NCI-H446 treated with DMSO at 0.1 percent for 48 hours (cell line): ENCODE results near the gene RAD54L.
"Not testable (repeated sequence)": the region's sequence is repeated elsewhere in the genome, so short reads cannot be mapped to it uniquely, and the experiment has no call there.

Experiments
- DNase-seq: peaks from one replicate; lab custom pipeline; 2025; lab: John Stamatoyannopoulos, UW

The RAD54L gene

DNA sequence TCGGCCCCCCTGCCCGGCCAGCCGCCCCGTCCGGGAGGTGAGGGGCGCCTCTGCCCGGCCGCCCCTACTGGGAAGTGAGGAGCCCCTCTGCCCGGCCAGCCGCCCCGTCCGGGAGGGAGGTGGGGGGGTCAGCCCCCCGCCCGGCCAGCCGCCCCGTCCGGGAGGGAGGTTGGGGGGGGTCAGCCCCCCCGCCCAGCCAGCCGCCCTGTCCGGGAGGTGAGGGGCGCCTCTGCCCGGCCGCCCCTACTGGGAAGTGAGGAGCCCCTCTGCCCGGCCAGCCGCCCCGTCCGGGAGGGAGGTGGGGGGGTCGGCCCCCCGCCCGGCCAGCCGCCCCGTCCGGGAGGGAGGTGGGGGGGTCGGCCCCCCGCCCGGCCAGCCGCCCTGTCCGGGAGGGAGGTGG is 5.8 kb upstream of the RAD54L start:
- not testable (repeated sequence) for DNase-seq

- DNase-seq: no peak
Measured at GRCh38 chr1:46242918-46243317, 4.6 kb upstream of the RAD54L start.

GRCh38 chr1:46243831-46244230 is 3.7 kb upstream of the RAD54L start:
- DNase-seq: not testable (repeated sequence)

DNA sequence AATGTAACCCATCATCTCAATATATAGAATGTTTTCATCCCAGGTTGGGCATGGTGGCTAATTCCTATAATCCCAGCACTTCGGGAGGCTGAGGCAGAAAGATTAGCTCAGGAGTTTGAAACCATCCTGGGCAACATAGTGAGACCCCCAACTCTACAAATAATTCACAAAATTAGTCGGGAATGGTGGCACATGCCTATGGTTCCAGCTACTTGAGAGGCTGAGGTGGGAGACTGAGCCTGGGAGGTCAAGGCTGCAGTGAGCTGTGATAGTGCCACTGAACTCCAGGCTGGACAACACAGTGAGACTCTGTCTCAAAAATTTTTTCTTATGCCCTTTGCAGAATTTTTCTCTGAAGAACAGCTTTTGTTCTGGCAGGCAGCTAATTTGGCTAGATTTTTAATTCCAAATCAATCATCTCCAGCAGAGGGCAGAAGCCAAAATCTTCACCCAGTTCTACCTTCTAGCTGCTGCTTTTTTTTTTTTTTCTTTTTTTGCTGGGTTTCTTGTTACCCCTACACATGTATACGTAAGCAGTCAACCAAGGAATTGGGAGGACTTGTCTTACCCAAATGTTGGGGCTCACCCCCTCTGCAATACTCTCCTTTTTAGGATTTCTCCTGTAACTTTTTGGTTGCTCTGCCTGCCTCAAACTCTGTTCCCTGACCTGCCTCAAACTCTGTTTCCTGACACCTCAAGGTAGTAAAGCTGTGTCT is 2.7 kb upstream of the RAD54L start:
- DNase-seq: peak; percentile 37

DNA sequence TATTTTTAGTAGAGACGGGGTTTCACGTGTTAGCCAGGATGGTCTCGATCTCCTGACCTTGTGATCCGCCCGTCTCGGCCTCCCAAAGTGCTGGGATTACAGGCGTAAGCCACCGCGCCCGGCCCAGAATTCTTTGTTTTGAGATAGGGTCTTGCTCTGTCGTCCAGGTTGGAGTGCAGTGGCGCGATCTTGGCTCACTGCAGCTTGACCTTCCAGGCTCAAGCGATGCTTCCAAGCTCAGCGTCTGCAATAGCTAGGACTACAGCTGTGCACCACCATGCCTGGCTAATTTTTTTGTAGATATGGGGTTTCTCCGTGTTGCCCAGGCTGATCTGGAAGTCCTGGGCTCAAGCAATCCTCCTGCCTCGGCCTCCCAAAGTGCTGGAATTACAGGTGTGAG is 1.4 kb upstream of the RAD54L start:
- DNase-seq: not testable (repeated sequence)

DNA sequence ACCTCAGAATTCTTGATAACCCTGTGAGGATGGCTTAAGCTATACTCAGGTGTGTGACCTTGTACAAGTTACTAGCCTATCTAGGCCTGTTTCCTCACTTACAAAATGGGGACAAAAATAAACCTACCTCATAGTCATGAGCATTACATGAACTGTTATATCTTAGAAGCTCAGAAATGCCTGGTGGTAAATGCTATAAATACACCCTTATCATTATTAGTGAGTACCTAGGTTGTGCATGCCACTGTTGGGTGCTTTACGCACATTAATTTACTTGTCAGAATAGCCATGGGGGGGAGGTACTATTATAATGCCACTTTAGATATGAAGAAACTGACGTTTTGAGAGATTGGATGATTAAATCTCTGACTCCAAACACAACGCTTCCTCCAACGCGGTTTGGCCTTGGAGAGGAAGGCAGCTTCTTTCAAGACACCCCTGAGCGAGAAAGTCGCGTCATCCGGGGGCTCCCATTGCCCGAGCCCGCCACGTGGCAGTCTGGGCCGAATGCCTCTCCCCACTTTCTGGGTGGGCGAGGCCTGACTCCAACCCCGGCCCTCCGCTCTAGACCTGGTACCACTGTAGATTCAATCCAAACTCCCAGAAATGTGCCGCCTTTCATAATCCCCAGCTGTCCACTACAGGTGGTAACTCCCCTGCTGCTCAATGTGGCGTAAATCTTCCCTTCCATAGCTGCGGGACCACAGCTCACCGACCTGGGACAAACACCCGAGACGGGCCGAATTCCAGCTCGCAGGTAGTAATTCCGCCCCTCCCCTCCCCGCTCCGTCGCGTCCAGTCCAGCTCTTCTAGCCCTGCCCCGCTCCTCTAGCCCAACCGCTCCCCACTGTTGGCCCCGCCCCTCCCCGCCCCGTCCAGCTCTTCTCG is 771 bp upstream of the RAD54L start:
- peak; percentile 53 for DNase-seq

DNA sequence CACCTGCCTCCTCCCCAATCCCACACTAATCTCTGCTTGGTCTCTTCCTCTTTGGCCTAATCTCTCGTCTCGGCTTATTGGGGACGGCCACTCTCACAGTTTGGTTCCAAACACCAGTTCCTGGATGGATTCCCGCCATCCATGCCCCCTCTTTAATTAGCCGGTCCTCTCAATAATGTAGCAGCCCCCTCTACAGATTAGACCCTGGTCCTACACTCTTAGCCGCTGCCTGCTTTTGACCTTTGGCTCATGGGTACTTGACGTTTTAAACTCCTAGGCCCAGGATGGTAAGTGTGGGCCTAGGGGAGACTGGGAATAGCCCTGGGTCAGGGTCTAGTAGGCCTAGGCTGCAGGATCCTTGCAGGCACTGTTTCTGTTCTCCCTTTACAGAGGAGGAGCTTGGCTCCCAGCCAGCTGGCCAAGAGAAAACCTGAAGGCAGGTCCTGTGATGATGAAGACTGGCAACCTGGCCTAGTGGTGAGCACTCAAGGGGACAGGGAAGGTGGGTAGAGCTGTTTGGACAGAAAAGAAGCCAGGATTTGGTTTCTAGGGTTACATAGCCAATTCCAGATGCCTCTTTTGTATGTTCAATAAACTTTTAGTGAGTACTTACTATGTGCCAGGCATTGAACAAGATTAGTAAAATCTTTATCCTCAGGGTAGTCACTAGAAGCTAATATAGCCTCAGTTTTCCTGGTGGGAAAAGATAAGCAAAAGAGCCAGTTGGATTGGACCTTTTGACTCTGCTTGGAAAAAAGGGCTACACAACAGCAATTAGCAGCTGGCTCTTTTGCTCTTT is 758 bp downstream of the RAD54L start:
- DNase-seq: peak; percentile 27

DNA sequence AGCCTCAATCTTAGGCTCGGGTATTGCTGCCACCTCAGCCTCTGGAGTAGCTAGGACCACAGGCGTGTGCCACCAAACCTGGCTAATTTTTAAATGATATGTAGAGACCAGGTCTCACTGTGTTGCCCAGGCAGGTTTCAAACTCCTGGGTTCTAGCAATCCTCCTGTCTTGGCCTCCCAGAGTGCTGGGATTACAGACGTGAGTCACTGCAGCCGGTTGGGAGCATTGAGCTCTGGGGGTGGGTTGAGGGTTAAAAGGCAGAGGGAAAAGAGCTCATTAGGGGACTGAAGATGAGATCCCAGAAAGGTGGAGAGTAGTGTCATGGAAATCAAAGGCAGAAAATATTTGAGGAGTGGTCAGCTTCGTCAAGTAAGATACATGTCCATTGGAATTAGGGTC is 7.1 kb downstream of the RAD54L start:
- no peak for DNase-seq

DNA sequence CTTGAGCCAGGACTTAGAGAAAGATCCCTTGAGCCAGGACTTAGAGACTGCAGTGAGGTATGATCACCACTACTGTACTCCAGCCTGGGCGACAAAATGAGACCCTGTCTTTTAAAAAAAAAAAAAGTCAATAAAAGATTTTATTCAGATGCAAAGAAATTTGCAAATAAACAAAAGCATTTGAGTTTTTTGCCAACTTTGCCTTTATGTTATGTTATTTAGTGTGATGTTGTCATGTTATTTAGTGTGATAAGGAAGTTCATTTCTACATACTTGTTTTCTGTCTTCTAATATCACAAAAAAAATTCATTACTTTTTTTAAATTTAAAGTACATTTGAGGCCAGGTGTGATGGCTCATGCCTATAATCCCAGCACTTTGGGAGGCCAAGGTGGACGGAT is 9.0 kb downstream of the RAD54L start:
- DNase-seq: no peak

GRCh38 chr1:46262508-46262907 is 14.9 kb downstream of the RAD54L start:
- no peak for DNase-seq

DNA sequence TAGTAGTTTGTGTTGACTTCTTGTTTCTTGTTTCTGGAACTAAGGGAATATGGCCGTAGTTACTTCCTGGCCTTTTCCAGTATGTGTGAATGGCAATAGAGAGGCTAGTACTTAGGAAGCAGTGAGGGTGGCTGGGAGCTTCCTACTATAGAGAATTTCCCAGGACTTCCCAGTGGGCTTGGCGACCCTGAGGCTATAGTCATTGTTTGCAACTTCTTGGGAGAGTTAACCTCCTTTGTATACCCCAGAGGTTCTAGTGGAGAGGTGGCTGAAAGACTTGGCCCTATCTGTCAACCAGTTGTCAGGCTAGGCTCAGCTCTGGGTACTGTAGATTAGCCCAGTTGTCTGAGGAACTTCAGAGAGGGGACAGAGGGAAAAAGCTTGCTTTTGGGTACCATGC is 15.6 kb downstream of the RAD54L start:
- no peak for DNase-seq

GRCh38 chr1:46268578-46268977 is 21.0 kb downstream of the RAD54L start:
- DNase-seq: no peak

- no peak for DNase-seq
Measured at GRCh38 chr1:46274225-46275029, 26.9 kb downstream of the RAD54L start.

- DNase-seq: no peak
Measured at GRCh38 chr1:46275030-46275337, 27.4 kb downstream of the RAD54L start.

DNA sequence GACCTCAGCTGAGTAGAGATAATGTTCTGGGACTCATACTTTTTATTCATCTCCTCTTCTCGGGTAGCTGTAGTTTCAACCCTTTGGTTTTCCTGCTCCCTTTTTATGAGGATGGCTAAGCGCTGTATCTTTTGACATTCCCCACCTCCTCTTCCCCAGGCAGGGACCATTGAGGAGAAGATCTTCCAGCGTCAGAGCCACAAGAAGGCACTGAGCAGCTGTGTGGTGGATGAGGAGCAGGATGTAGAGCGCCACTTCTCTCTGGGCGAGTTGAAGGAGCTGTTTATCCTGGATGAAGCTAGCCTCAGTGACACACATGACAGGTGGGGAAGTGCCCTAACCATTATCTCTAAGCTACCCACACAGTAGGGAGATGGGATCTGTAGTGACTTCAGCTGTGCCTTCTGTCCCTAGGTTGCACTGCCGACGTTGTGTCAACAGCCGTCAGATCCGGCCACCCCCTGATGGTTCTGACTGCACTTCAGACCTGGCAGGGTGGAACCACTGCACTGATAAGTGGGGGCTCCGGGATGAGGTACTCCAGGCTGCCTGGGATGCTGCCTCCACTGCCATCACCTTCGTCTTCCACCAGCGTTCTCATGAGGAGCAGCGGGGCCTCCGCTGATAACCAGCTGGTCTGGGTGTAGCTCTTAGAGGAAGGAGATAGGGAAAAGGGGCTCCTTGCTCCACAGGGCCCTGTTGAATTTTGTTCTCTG is 30.3 kb downstream of the RAD54L start:
- DNase-seq: no peak

GRCh38 chr1:46278807-46279206 is 31.2 kb downstream of the RAD54L start:
- DNase-seq: no peak

DNA sequence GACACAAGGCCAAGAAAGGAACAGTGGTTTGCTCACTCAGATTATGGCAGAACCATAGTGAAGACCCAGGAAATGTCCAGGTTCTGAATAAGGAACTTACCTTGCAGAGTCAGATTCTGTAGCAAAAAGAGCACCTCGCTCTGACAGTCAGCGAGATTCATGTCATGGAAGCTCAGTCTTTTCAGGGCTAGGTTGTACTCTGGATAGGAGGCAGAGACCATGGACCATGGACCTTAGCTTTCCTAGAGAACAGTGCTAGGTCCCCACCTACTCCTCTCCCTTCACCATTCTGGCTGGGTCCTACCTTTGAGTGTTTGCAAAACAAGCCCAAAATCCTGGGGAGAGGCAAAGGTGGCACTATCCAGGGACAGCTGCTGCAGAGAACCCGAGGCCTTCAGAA is 32.5 kb downstream of the RAD54L start:
- DNase-seq: no peak

GRCh38 chr1:46281021-46281420 is 33.5 kb downstream of the RAD54L start:
- no peak for DNase-seq

DNA sequence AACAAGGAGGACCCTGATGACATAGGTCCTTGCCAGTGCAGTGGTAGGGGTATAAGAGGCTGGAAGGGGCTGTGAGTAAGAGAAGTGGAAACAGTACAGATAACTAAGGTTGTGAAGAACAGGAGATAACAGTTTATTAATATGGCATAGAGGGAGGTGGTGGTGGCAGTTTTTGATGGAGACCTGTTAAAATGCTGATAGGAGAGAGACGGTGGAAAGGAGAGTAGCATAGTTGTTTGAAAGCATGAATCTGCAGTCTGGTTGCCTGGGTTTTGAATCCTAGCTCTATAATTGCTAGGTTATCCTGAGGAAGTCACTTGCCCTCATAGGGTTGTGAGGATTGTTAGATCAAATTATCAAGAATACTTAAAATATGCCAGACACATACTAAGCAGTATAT is 36.5 kb downstream of the RAD54L start:
- no peak for DNase-seq

DNA sequence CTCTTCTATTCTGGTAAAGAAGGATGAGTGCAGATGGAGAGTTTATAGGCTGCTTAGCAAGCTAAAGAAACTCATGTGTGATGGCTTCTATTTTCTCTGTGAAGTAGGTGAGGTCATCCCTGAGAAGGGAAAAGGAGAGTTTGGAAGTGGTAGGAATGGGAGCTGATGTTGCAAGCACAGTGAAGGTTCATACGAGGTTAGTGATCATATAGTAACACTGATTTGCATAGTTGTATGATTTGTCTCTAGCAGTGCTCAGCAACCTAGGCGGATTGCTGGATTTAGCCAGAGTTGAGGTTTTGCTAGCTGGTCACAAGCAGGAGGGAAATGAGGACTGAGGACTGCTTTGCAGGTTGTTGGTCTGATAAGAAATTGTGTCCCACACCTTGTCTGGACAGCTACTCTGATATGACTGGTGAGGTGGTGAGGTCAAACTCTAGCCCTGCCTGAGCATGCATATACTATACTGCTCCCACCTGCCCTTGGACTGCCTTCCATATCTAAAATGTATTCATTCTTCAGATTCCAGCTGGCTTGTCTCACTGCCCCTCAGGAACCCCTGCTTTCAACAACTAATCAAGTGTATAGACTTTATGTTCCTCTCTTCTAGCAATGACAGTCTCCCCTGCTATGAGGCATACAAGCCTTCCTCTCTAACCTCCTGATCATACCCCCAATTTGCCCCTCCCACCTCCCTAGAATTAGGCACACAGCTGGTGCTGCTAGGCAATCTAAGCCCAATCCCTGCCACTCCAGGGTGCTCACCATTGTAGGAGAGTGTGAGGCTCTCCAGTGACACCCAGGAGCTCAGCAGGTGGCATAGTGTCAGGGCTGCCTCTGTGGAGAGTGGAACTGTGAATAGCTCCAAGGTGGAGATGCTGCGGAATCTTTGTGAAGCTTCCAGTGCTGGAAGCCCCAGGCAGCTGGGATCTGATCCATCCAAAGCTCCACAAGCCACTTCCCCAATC is 37.3 kb downstream of the RAD54L start:
- no peak for DNase-seq
